Inflammatory macrophage treated with lipopolysaccharide for 1 hour (primary cell): ENCODE data around the gene NDUFAF5.

ENCODE experiments used
- DNase-seq, 2 donors: peaks; one replicate each; pipeline ENCODE4 v3.0.0-alpha.2; 2020 to 2022

NDUFAF5 gene

GRCh38 chr20:13778827-13779226, 6.0 kb upstream of the NDUFAF5 start:
- no peak for DNase-seq

DNA sequence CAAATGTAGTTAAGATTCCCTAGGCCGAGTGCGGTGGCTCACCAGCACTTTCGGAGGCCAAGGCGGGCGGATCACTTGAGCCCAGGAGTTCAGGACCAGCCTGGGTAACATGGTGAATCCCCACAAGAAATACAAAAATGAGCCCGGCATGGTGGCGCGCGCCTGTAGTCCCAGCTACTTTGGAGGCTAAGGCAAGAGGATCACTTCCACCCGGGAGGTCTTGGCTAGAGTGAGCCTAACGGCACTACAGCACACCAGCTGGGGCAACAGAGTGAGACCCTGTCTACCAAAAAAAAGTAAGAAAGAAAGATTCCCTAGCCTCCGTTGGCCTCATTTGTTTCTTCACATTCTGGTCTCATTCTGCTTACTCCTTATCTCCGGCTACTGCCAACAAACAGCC, 1.3 kb upstream of the NDUFAF5 start:
- DNase-seq = no peak

DNA sequence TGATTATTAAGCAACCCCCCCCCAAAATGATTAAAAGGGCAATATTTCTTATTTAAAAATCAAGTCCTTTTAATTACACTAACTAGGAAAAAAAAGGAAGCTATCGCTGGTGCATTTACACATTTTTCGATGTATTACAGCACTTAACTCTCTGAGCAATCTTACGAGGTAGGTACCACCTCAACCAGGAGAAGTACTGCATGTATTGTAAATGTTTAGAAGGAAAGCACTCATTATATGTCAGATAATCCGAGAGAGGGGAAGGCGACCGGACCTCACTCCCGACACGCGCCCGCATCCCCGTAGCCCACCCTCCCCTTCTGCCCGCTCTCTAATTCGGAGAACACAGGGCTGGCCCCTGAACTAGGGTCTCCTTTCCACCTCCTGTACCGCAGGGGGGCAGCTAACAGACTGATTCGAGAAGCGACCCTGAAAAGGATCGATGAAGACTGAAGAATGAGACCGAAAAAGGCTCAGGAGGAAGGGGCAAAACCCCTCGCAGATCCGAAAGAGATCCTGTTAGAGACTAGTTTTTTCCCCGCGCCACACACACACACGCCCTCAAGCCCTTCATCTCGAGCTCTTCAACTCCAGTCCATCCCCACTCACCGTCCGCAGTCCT, 446 bp upstream of the NDUFAF5 start:
- DNase-seq = peak in 1 of 2 donors; percentile 12

GRCh38 chr20:13786143-13786828, 1.5 kb downstream of the NDUFAF5 start:
- DNase-seq = peak in 1 of 2 donors; percentile 8

DNA sequence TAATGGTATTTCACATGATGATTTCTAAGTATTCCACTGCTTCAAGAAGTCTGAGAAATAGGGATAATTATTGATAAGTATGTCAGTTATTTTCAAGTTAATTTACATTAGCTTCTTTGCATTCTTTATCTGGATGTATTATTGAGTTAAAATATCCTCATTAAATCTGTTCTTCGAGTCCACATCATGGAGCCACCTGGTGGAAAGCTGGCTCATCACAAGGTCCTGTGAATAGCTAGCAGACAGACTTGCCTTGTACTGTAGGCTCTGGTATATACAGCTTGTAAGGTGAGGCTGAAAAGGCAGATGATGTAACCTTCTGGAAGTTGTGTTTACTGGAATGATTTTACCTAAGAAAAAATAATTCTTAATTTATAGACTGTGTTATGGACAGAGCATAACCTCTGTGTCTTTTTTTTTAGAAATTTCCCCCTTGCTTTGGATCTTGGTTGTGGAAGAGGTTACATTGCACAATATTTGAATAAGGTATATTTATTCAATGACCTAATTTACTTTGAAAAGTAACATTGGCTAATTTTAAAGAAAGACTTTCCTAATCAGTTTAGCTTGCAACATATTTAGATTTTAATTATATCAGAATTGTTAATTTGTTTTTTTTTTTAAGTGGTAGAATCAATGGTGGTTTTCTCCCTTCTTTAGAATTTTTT, 3.5 kb downstream of the NDUFAF5 start:
- DNase-seq = peak; percentile 10 to 15

DNA sequence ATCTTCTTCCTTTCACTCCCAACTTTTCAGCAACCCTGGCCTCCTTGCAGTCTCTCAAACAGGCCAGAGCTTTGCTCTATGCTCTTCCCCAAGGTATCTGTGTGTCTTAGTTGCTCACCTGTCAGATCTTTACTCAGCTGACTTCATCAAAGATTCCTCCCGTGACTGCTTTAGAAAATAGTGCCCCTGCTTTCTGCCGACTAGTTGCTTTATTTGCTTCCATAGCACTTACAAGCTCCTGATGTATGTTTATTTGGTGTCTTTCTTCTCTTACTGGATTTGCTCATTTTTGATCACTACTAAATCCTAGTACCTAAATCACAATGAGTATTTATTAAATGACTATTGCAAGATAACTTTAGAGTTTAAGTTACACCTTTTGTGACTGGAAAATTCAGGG, 5.9 kb downstream of the NDUFAF5 start:
- no peak for DNase-seq

DNA sequence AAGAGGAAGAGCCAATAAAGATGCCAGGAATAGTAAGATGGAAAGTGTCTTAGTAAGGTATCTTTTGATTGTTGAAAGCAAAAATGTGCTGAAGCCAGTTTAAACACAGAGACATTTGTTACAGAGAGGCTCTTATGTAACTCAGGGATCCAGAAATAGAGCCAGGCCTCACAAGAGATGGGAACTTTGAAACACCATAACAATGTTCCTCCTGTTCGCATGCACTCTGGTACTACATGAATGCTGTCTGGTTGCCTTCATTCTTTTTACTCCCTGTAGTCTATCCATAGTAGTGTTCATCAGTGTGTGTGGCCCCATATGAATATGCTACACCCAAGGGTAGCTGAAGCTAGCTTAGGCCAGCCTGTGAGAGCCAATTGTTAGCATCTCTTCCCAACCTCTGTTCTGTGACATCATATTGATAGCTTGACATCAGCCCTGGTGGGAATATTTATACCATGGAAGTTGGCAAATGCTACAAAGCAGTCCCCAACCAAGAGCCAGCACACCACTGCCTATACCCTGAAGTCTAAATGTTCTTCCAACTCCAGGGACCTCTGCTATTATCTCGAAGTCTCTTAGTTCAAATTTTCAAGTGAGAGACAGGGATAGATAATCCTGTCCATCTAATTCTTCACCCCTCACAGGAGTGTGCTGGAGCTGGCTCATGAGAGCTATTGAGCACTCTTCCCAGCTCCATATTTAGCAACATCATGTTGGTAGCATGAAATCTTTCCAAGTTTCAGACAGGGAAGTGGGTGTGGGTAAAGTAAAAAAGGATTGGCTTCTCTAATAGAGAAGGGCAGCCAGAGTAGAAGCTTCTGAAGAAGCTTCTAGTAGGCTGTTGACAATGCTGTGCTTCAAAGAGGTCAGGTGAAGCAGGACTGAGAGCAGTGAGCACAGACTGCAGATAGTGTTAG, 7.0 kb downstream of the NDUFAF5 start:
- DNase-seq = no peak

DNA sequence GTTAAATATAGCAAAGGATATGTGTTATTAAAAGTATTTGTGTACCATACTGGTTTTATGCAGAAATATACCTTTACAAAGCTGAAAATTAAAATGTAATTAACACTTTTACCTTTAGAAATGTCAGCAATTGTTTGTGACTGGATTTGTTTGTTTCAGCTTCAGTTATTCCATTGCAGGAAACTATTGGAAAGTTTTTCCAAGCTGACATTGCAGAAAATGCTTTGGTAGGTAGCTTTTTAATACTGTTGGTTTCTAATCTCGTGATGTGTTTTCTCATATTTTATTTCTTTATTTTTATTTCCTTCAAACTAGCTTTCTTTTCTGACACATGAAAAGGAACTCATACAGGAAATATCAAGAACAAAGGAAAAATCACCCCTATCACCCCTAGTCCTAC, 8.2 kb downstream of the NDUFAF5 start:
- DNase-seq = no peak

DNA sequence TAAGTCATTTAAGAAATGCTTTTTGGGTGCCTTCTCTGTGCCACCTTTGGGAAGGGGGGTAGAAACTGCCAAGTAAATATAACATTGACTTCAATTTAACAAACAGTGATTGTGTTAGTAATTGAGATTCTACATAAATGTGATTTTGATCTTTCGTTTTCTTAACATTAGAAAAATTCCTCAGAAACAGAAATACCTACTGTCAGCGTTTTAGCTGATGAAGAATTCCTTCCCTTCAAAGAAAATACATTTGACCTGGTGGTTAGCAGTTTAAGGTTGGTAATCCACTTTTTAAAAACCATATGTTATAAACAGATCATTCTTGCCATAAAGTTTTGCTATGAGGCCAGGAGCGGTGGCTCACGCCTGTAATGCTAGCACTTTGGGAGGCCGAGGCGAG, 9.8 kb downstream of the NDUFAF5 start:
- DNase-seq = no peak

- DNase-seq = no peak
Observed at GRCh38 chr20:13799040-13799439, 14.2 kb downstream of the NDUFAF5 start.

GRCh38 chr20:13799974-13800373, 15.1 kb downstream of the NDUFAF5 start:
- no peak for DNase-seq

DNA sequence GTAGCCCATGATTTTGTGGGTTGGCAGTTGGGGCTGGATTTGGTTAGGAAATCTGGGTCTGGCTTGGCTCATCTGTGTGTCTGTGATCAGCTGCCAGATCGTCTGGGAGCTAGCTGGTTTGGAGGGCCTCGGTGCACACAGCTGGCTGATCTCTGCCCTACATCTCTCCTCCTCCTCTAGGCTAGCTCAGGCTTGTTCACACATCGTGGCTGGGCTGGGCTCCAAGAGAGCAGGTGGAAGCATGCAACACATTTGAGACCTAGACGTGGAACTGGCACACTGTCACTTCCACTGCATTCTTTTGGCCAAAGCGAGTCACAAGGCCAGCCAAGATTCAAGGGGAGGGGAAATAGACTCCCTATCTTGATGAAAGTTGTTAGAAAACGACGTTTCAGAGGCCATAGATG, 15.9 kb downstream of the NDUFAF5 start:
- no peak for DNase-seq

- no peak for DNase-seq
Observed at GRCh38 chr20:13809373-13809772, 24.5 kb downstream of the NDUFAF5 start.

DNA sequence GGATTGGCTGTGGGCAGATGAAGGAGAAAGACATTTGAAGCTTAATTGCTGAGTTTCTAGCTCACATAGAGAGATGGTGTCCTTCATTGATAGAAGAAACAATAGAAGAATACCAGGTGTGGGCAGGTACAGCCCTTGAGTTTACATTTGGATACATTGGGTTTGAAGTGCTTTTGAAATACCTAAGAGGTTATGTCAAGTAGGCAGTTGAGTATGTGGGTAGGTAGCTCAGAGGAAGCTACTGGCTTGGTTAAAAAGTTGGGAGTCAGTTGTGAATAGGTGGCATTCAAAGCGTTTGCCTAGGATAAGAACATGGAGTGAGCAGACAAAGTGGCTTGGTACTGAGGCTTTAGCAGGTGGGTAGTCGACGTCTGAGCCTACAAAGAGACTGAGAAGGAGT, 25.0 kb downstream of the NDUFAF5 start:
- no peak for DNase-seq

DNA sequence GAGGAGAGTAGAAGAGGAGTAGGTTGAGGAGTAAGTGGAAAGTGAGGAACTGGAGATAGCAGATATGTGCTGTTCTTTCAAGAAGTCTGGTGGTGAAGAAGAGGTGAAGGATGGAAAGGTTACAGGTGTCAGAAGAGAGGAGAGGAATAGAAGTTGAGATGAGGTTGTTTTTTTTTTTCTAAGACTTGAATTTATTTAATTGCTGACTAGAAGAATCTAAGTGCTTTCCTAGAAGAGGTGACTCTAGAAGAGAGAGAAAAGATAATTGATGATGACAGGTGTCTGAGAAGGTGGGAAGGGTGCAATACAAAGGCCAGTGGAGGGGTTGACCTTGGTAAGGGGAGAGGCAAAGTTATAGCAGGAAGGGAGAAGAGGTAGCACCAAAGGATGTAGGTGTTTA, 25.6 kb downstream of the NDUFAF5 start:
- DNase-seq = no peak

GRCh38 chr20:13813910-13814309, 29.1 kb downstream of the NDUFAF5 start:
- DNase-seq = no peak

DNA sequence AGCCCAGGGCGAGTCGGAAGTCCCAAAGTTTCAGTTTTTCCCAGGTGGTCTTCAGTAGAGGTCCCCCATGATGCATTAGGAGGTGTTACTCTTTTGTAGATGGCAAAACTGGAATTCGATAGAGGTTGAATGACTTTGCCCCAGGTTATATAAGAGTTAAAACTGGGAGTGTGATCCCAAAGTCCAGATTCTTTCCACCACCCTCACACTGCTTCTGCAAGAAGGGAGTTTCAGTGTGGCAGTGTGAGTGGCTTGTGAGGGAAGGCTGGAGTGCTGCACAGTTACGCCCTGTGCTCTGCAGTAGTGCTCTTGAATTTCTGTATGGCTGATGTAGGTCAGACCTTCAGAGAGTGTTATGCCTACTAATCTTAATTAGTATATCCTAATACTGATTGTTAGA, 29.8 kb downstream of the NDUFAF5 start:
- no peak for DNase-seq

- DNase-seq = no peak
Observed at GRCh38 chr20:13816757-13817156, 31.9 kb downstream of the NDUFAF5 start.

DNA sequence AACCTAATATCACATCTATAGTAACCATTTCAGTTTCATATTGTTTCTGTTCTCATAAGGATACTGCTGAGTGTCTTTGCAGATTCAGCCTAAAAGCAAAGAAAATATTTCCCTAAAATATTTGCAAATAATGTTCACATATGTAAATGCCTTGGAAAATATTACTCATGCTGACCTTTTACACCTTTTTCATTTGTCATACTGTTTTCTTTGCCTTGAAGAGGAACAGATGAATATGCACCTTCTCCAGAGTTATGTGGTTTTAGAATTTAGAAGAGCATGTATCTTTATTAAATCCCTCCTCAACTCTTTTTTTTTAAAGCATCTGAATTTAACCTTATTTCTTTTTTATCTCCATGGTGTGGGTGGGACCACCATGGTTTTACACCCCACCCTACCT, 32.5 kb downstream of the NDUFAF5 start:
- DNase-seq = no peak

DNA sequence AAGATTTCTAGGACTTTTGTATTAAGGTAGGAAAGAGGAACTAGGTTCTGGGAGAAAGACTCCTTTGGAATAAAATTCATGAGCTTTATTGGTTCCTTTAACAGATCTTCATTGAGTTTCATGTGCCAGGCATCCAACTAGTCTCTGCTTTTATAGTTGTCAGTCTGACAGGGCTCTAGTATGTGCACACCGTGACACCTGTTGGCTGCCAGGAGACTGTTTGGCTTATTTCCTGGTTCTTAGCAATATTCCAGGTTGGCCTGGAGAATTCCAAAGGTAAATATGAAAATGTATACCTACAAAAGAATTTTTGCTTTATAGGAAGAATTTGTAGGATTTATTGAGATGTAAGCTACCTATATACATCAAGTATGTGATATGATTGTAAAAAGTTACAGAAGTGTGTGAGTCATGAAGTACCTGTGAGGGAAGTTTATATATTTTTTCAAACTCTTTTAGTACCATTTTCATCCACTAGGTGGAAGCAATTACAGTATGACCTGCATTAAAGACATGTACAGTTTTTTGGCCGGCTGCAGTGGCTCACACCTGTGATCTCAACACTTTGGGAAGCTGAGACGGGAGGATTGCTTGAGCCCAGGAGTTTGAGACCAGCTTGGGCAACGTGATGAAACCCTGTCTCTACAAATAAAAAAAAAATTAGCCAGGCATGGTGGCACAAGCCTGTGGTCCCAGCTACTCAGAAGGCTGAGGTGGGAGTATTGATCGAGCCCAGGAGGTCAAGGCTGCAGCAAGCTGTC, 35.2 kb downstream of the NDUFAF5 start:
- peak; percentile 25 to 75 for DNase-seq

DNA sequence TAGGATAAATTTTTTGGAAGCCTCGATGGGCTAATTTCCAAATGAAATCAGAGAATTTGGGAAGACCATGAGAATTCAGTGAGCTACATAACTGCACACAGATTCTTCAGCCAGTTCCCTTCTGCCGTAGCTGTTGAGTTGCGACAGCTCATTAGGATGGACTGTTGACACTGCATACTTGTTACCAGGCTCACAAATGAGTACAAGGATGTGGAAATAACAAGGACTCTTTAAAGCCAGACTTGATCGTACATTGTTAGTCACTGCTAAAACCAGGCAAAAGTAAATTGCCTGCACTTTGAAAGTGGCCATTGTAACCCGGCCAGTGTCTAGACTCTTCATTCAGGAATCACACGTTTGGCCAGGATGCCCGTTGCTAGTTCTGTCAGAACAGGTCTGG, 37.0 kb downstream of the NDUFAF5 start:
- DNase-seq = no peak

DNA sequence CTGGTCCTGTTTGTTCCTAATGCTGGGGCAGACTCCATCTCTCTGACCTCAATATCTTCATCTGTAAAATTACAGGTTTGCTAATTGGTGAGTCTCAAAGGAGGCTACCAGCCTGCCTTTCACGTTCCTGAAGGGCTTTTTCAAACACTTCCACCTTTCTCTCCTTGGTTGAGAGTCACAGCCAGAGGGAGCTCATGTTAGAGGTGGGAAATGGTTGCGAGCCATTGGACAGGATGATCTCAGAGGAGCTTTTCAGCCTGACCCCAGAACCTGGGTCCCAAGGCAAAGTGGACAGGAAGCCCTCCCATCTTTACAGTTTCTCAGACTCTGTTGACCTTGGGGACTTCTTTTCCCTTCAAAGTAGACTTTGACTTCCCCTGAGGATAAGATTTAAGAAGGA, 37.6 kb downstream of the NDUFAF5 start:
- DNase-seq = no peak

GRCh38 chr20:13824459-13824858, 39.6 kb downstream of the NDUFAF5 start:
- no peak for DNase-seq
